ENCODE results near the gene AOPEP. TPM values are rescaled to one million over a fixed set of nuclear protein-coding genes. Genes with fewer than 3 reads are reported as not detected.

AOPEP gene
- total and polyA plus RNA-seq, 2 donors (not counting 3 experiments of a cell fraction or from before 2014, with no cell fraction given): 20.2 to 41.6 TPM

DNA sequence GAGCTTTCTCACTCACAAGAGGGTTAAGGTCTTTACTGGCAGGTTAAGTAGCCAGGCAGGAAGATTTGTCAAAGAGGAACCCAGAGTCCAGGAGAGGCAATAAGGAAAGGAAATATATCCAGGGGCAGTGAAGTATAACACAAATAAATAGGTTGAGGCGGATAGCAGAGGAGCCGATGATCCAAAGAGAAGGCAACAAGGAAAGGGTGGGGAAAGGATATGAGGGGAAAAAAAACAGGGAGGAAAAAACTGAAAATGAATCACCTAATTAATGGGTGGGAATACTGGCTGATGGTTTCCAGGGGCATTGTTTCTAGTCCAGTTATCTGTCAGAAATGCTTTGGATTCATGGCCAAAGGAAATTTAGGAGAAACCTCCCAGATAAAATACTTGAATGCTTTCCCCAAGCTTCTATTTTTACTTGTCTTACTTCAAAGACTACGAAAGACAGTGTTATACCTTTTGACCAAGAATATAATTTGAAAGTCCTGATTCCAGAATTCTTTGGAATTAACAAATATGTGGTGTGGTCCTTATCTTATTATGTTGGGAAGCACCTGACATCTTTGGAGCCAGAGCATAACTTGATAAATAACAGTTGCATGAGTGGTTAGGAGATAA, 146.5 kb downstream of the AOPEP start:
- intact Hi-C loops (cut with micrococcal nuclease): no loop called here
- peak; percentile 32 for TF ChIP-seq GATA2 (IDR thresholded peaks at IDR 0.05; ENCODE audit: insufficient read depth, insufficient read length, low read depth, low read length)
- TF ChIP-seq CTCF (IDR thresholded peaks at IDR 0.05; ENCODE audit: extremely low read depth in 1 of 2, insufficient read depth in 1 of 2, low read depth in 1 of 2, low read length in 2 of 2): no peak
- no peak for TF ChIP-seq POLR2A (IDR thresholded peaks at IDR 0.05; ENCODE audit: low read depth, low read length)
- peak; percentile 4 for TF ChIP-seq JUN (IDR thresholded peaks at IDR 0.05; ENCODE audit: borderline replicate concordance, insufficient read depth, insufficient read length, low read depth)
- no peak for TF ChIP-seq POLR2AphosphoS5 (IDR thresholded peaks at IDR 0.05; ENCODE audit: insufficient read depth, low read depth, low read length)
- TF ChIP-seq MYC (IDR thresholded peaks at IDR 0.05; ENCODE audit: low read depth, low read length): no peak
- Histone ChIP-seq H3K36me3 (ENCODE audit: control insufficient read depth in 2 of 2, extremely low read depth in 1 of 2, insufficient read depth in 2 of 2, low read length in 2 of 2) (no peaks in the 10 kb centered on the region), H3K9me3 (replicated peaks; ENCODE audit: control insufficient read depth, insufficient read depth, low read length) (no peaks in the 10 kb centered on the region), H3K4me3 (replicated peaks in 1 of 3; ENCODE audit: insufficient read depth in 1 of 3, low read depth in 1 of 3, low read length in 3 of 3) (no peak overlapping the region), H3K79me2 (ENCODE audit: control insufficient read depth, insufficient read depth, low read length) (no peaks in the 10 kb centered on the region), H3K27ac (ENCODE audit: insufficient read depth, low read depth, low read length) (peak overlapping the region; percentile 34), H3K9ac (replicated peaks; ENCODE audit: extremely low read depth, insufficient read depth, low read length) (no peak overlapping the region), H3K27me3 (ENCODE audit: control insufficient read depth in 2 of 2, insufficient read depth in 2 of 2, low read length in 2 of 2) (no peaks in the 10 kb centered on the region), H4K20me1 (replicated peaks; ENCODE audit: control insufficient read depth, extremely low read depth, insufficient read depth, low read length) (no peaks in the 10 kb centered on the region), H3K4me2 (ENCODE audit: insufficient read depth, low read length) (peak overlapping the region; percentile 72), H3K9me1 (replicated peaks; ENCODE audit: control insufficient read depth, extremely low read depth, insufficient read depth, low read length) (no peaks in the 10 kb centered on the region), H2AFZ (ENCODE audit: low read depth, low read length) (peak overlapping the region; percentile 10), H3K4me1 (ENCODE audit: control insufficient read depth, extremely low read depth, insufficient read depth, low read length) (peaks cover 28% of the 10 kb centered on the region)
- no TSS peak for BruUV-seq (replicated peaks)
- FAIRE-seq (peak; percentile 26), DNase-seq (ENCODE audit: low read depth, low spot score) (peak; percentile 67)
- POLR2A ChIA-PET: no interaction called here
- CTCF ChIA-PET: interaction anchor here (0.9 to 1.5 kb wide), 3 partner anchors 8 to 255 kb away, joined by 3 to 5 read pairs (median 3); no protein-coding TSS in a partner anchor
- dilution Hi-C loops (cut with MboI; ENCODE audit: extremely low pct_ligation_motif_present, low sequenced_read_pairs): no loop called here

Data from endothelial cell of umbilical vein (primary cell).